ENCODE results near the gene MYO18B.

- no peak for TF ChIP-seq CTCF (IDR thresholded peaks at IDR 0.05; ENCODE audit: insufficient read depth, low read length, poor library complexity, severe bottlenecking)
- TF ChIP-seq EZH2phosphoT487 (conservative IDR thresholded peaks at IDR 0.05; ENCODE audit: low read length), result no peak
Observed at GRCh38 chr22:25735650-25736049, 6.3 kb upstream of the MYO18B start.

Measured in SU-DHL-6 (cell line).